22Rv1 (cell line): ENCODE measurements around the gene MANSC1.

Experiments used
- H3K27ac ChIP-seq: fragments of 450-650 bp; 2 replicates; pipeline ENCODE4 v1.5.1; 2017
- ZFX ChIP-seq: fragments of 450-650 bp; IDR thresholded peaks from 2 replicates; pipeline ENCODE4 v1.6.1; 2017; ENCODE audit warnings: antibody characterized with exemption, borderline replicate concordance
- TF ChIP-seq, protein P1 (sequence below): fragments of 450-650 bp; IDR thresholded peaks from 2 replicates; pipeline ENCODE4 v1.5.1; 2017; ENCODE audit warnings: mild to moderate bottlenecking

The MANSC1 gene

DNA sequence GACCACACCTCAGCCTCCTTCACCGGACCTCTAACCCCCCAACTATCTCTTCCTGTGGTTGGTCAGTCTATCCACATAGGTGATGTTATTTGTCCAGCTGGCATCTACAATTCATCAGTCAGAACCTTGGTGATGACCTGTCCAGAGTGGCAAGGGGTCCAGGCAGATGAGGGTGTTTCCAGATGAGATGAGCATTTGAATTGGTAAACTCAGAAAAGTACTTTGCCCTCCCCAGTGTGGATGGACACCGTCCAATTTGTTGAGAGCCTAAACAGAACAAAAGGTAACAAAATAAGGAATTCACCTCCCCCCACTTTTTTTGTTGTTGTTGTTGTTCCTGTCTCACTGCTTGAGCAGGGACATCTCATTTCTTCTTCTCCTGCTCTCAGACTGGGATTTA is 48.9 kb downstream of the MANSC1 start:
- TF ChIP-seq ZFX: no peak
- TF ChIP-seq, protein P1, sequence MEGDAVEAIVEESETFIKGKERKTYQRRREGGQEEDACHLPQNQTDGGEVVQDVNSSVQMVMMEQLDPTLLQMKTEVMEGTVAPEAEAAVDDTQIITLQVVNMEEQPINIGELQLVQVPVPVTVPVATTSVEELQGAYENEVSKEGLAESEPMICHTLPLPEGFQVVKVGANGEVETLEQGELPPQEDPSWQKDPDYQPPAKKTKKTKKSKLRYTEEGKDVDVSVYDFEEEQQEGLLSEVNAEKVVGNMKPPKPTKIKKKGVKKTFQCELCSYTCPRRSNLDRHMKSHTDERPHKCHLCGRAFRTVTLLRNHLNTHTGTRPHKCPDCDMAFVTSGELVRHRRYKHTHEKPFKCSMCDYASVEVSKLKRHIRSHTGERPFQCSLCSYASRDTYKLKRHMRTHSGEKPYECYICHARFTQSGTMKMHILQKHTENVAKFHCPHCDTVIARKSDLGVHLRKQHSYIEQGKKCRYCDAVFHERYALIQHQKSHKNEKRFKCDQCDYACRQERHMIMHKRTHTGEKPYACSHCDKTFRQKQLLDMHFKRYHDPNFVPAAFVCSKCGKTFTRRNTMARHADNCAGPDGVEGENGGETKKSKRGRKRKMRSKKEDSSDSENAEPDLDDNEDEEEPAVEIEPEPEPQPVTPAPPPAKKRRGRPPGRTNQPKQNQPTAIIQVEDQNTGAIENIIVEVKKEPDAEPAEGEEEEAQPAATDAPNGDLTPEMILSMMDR: no peak
- no peak overlapping the region for H3K27ac ChIP-seq

DNA sequence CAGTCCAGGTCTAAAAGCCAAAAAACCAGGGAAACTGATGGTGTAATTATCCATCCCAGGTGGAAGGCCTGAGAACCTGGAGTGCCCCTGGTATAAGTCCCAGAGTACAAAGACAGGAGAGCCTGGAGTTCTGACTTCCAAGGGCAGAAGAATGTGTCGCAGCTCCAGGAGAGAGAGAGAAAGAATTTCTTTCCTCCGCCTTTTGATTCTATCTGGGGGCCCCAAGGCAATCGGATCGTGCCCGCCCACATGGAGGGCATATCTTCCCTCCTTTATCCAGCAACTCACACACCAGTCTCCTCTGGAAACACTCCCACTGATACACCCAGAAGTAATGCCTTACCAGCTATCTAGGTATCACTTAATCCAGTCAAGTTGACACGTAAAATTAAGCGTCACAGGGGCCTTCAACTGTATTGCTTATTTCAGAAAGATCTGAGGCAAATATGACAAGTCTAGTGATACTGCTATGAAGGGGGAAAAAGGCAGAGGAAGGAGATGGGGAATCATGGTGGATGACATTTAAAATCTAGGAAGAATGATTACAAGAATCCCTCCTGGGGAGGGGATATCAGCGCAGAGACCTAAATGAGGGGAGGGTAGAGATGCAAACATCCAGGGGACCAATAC is 52.7 kb downstream of the MANSC1 start:
- TF ChIP-seq, protein P1: no peak
- TF ChIP-seq ZFX: no peak

DNA sequence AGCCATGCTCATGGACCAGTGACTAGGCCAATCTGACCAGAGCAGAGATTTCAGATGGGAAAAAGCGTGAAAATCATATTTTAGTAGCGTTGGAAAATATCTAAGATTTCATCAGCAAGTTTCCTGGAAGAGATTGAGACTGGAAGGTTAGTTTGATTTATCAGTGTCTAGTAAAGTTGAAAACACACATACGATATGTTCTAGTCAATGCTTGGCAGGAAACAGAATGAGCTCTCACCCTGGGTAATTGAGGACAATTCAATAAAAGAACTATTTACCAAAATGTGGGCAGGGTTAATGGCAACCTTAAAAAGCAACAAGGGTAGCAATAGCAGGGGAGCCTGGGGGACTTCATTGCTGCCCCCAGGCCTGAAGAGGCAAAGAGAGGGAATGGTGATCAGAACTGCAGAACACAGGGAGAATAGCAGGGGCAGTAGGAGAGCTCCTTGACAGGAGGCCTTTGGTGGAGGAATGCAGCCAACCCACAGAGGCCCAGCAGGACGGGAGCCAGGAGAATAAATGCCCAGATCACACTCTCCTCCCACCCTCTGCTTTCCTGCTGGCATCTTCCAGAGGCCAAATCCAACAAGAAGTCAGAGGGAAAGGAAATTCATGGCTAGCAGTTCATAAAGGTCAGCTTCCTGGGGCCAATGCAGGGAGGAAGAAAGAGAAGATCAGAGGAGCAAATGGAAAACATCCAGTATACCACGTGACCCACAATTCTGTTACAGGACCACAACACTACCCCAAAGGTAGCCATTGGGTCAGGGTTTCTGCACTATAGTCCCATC is 55.6 kb downstream of the MANSC1 start:
- no peak overlapping the region for H3K27ac ChIP-seq
- no peak for TF ChIP-seq ZFX
- TF ChIP-seq, protein P1: no peak

More for the DNA sequence above, 52.7 kb downstream of the MANSC1 start:
- H3K27ac ChIP-seq: no peak overlapping the region

DNA sequence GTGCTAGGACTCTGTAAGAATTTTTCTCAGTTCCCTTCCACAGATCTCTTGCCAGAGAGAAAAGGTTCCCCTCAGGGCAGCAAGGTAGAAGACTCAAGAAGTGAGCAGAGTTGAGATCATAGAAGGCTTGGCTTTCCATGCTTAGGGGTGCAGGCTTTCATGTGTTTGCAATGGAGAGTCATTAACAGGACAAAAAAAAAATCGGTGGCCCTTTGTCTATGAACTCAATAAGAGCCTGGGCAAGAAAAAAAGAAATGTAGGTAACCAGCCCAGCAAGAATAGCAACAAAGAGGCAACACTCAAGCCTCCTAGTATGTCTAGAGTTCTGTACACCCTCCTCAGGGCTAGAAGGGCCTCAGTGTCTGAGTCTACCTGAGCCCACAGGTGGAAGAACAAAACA is 59.8 kb downstream of the MANSC1 start:
- H3K27ac ChIP-seq: no peak overlapping the region
- TF ChIP-seq, protein P1: no peak
- no peak for TF ChIP-seq ZFX

DNA sequence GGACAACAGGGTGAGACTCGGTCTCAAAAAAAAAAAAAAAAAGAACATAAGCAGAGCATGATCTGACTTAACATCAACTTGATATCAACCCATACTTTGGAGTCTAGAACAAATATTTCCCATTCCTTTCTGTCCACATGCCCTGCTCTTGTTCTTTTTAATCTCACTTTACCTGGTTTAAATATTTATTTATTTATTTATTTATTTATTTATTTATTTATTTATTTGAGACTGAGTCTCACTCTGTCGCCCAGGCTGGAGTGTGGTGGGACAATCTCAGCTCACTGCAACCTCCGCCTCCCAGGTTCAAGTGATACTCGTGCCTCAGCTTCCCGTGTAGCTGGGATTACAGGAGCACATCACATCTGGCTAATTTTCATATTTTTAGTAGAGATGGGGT is 63.6 kb downstream of the MANSC1 start:
- no peak for TF ChIP-seq ZFX
- TF ChIP-seq, protein P1: no peak
- no peak overlapping the region for H3K27ac ChIP-seq

DNA sequence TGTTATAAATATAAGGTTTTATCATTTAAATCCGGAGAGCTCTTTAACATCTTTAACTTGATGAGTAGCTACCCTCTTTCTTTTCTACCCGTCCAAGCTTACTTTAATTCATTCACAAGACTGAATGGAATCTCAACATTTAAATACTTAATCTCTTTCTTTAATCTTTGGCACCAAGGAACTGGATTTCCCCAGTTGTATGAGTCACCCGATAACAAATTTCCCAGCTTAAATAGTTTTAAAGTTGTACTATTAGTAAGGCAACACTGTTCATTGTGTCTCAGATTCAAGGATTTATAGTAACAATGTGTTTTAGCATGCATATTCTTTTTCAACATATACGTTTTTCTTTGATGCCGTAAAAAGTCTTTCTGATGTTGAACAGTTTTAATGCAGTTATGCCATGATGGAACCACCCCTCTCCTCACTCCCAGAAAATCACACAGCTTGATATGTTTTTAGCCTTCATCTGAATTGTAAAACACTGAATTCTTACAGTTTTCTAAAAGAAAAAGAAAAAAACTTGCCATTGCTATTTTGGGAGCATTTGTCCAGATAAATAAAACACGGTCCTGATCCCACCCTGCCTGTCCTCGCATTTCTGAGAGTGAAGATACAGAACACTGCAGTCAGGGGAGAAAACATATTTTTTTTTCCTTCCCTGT is 67.1 kb downstream of the MANSC1 start:
- no peak overlapping the region for H3K27ac ChIP-seq
- TF ChIP-seq, protein P1: no peak
- no peak for TF ChIP-seq ZFX

DNA sequence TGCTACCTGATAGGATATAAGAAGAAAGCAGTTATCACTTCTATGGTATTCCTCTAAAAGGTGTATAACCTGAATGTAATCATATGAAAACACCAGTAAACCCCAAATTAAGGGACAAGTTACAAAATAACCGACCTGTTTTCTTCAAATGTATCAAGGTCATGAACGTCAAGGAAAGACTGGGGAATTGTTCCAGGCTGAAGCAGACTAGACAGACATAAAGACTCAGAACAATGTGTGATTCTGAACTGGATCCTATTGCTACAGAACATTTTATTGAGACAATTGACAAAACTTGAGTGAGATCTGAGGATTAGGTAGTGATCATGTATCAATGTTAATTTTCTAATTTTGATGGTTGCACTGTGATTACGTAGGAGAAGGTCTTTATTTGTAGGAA is 67.8 kb downstream of the MANSC1 start:
- TF ChIP-seq, protein P1: no peak
- no peak for TF ChIP-seq ZFX

More for the DNA sequence above, 67.8 kb downstream of the MANSC1 start:
- H3K27ac ChIP-seq: no peak overlapping the region
